HG02623 (cell line): ENCODE data around the gene SLC38A8.

Experiments used
- ATAC-seq: cut with Tn5 transposase; IDR thresholded peaks from one replicate; pipeline ENCODE4 v1.9.1; 2021; ENCODE audit warnings: moderate library complexity; ENCODE audit not compliant: unreplicated experiment

The SLC38A8 gene

GRCh38 chr16:84049403-84050060, 6.9 kb upstream of the SLC38A8 start:
- ATAC-seq = no peak

GRCh38 chr16:84048871-84049270, 6.3 kb upstream of the SLC38A8 start:
- ATAC-seq = no peak

GRCh38 chr16:84048270-84048669, 5.7 kb upstream of the SLC38A8 start:
- ATAC-seq = no peak

GRCh38 chr16:84047626-84048025, 5.0 kb upstream of the SLC38A8 start:
- ATAC-seq = no peak

GRCh38 chr16:84047206-84047605, 4.6 kb upstream of the SLC38A8 start:
- ATAC-seq = no peak

- ATAC-seq = no peak
Measured at GRCh38 chr16:84045818-84046470, 3.3 kb upstream of the SLC38A8 start.

- ATAC-seq = no peak
Measured at GRCh38 chr16:84045001-84045817, 2.6 kb upstream of the SLC38A8 start.

GRCh38 chr16:84044118-84044488, 1.5 kb upstream of the SLC38A8 start:
- ATAC-seq = no peak

GRCh38 chr16:84043486-84044117, 1.0 kb upstream of the SLC38A8 start:
- no peak for ATAC-seq

- ATAC-seq = no peak
Measured at GRCh38 chr16:84042879-84043485, 387 bp upstream of the SLC38A8 start.

- ATAC-seq = no peak
Measured at GRCh38 chr16:84041881-84042280, 714 bp downstream of the SLC38A8 start.

GRCh38 chr16:84040823-84041820, 1.5 kb downstream of the SLC38A8 start:
- ATAC-seq = no peak

GRCh38 chr16:84040226-84040822, 2.3 kb downstream of the SLC38A8 start:
- no peak for ATAC-seq

- no peak for ATAC-seq
Measured at GRCh38 chr16:84039696-84040095, 2.9 kb downstream of the SLC38A8 start.

GRCh38 chr16:84038469-84038868, 4.1 kb downstream of the SLC38A8 start:
- ATAC-seq = no peak

GRCh38 chr16:84036982-84037425, 5.6 kb downstream of the SLC38A8 start:
- ATAC-seq = no peak

GRCh38 chr16:84036131-84036530, 6.5 kb downstream of the SLC38A8 start:
- no peak for ATAC-seq

GRCh38 chr16:84034516-84034915, 8.1 kb downstream of the SLC38A8 start:
- ATAC-seq = no peak
